Tibial nerve (tissue), 4 donors: ENCODE measurements around the gene ZNF844. TPM values are rescaled to one million over a fixed set of nuclear protein-coding genes. Genes with fewer than 3 reads are reported as not detected.

Experiments
- DNase-seq, 2 donors: peaks; one replicate each; pipeline ENCODE4 v3.0.0-alpha.2; 2019; ENCODE audit warnings: low spot score in 2 of 2
- H3K27ac ChIP-seq, 4 donors: fragments of 200-600 bp; sonication (generic) in 3 of 4; one replicate each; pipeline ENCODE4 v1.5.1; 2017 to 2019; ENCODE audit warnings: mild to moderate bottlenecking in 1 of 4
- H3K27me3 ChIP-seq, 2 donors: fragments of 200-600 bp; sonication (generic) in 1 of 2; one replicate each; pipeline versions ENCODE4 v1.5.1 to v1.6.0; 2017 to 2019
- H3K36me3 ChIP-seq, 3 donors: fragments of 200-600 bp; sonication (generic); one replicate each; pipeline ENCODE4 v1.5.1; 2018 to 2019
- H3K4me1 ChIP-seq, 4 donors: fragments of 200-600 bp; sonication (generic) in 3 of 4; one replicate each; pipeline ENCODE4 v1.5.1; 2017 to 2019
- H3K4me3 ChIP-seq, 4 donors: fragments of 200-600 bp; sonication (generic) in 3 of 4; one replicate each; pipeline ENCODE4 v1.5.1; 2017 to 2019; ENCODE audit warnings: mild to moderate bottlenecking in 1 of 4, moderate library complexity in 1 of 4
- H3K9me3 ChIP-seq, 4 donors: fragments of 200-600 bp; sonication (generic) in 3 of 4; one replicate each; pipeline ENCODE4 v1.5.1; 2017 to 2019
- CTCF ChIP-seq, 5 experiments: fragments of 200-600 bp in 3 of 5; fragments of 450-650 bp in 2 of 5; sonication (generic) in 3 of 5; IDR thresholded peaks; one replicate each; pipeline ENCODE4 v1.5.1; 2016 to 2019; ENCODE audit warnings: antibody characterized with exemption in 5 of 5, mild to moderate bottlenecking in 3 of 5, moderate library complexity in 2 of 5
- EP300 ChIP-seq, 2 donors: sonication (generic); formaldehyde crosslinking; IDR thresholded peaks; one replicate each; pipeline ENCODE4 v1.6.1; 2017; ENCODE audit warnings: antibody characterized with exemption in 2 of 2, mild to moderate bottlenecking in 1 of 2
- POLR2A ChIP-seq, 2 donors: fragments of 450-650 bp; IDR thresholded peaks; one replicate each; pipeline ENCODE4 v1.6.1; 2017; ENCODE audit warnings: antibody characterized with exemption in 2 of 2, mild to moderate bottlenecking in 2 of 2, moderate library complexity in 2 of 2
- WGBS, 2 donors: methylation state at CpG; one replicate each; pipeline ENCODE4 v1.1.5; 2018; 5-methylcytosine and 5-hydroxymethylcytosine counted together
- total RNA-seq, 4 donors: library from RNA; depleted of rRNA; stranded (reverse); fragments of >200 nt; gene quantifications; one replicate each; pipeline ENCODE4 v1.1.0, GENCODE V29; 2016

ZNF844 gene
- total RNA-seq, 4 donors from 2014 or later = 9.3 to 16.5 (median 13.7) TPM

GRCh38 chr19:12035220-12036172 is 29.0 kb upstream of the ZNF844 start, which contains the start of gene ZNF433:
Gene ZNF433 (minus strand): TSS chr19:12035679. CDS start chr19:12035539, 140 bp downstream.
- 0 to 2% methylated on average over 40 to 54 of the region's 68 CpGs for WGBS, 2 donors
- no peaks in the 10 kb centered on the region for H3K27me3 ChIP-seq

GRCh38 chr19:12042893-12043292 is 21.6 kb upstream of the ZNF844 start:
- TF ChIP-seq CTCF (IDR thresholded peaks at IDR 0.05) (no peak), POLR2A (IDR thresholded peaks at IDR 0.05) (no peak), EP300 (IDR thresholded peaks at IDR 0.05) (no peak)
- no peaks in the 10 kb centered on the region for H3K27me3 ChIP-seq

More at GRCh38 chr19:12035220-12036172, 29.0 kb upstream of the ZNF844 start, which contains the start of gene ZNF433:
- Histone ChIP-seq H3K9me3 (no peaks in the 10 kb centered on the region), H3K36me3 (peaks cover 0 to 3% (median 0%) of the 10 kb centered on the region in 3 donors), H3K4me3 (peak within 1 kb of the TSS; percentile 81 to 94 (median 94)), H3K4me1 (peaks cover 0 to 22% (median 2%) of the 10 kb centered on the region in 4 donors), H3K27ac (peak within 1 kb of the TSS; percentile 83 to 96 (median 92))
- DNase-seq = peak; percentile 96 to 98
- TF ChIP-seq CTCF (IDR thresholded peaks at IDR 0.05) (peak in 1 of 5 experiments; percentile 26), EP300 (IDR thresholded peaks at IDR 0.05) (peak in 1 of 2 donors; percentile 96), POLR2A (IDR thresholded peaks at IDR 0.05) (peak; percentile 44 to 80)

GRCh38 chr19:12043752-12044422 is 20.6 kb upstream of the ZNF844 start:
- H3K4me3 ChIP-seq = no peak overlapping the region
- H3K27me3 ChIP-seq = no peaks in the 10 kb centered on the region
- peaks cover 0 to 26% (median 0%) of the 10 kb centered on the region in 3 donors for H3K36me3 ChIP-seq
- TF ChIP-seq CTCF (IDR thresholded peaks at IDR 0.05) (no peak), POLR2A (IDR thresholded peaks at IDR 0.05) (no peak), EP300 (IDR thresholded peaks at IDR 0.05) (no peak)
- no peaks in the 10 kb centered on the region for H3K4me1 ChIP-seq
- H3K27ac ChIP-seq = no peak overlapping the region
- H3K9me3 ChIP-seq = peaks cover 0 to 36% (median 8%) of the 10 kb centered on the region in 4 donors
- DNase-seq = no peak
- WGBS, 2 donors = 95 to 96% methylated on average over 5 of the region's 5 CpGs

More at GRCh38 chr19:12042893-12043292, 21.6 kb upstream of the ZNF844 start:
- Histone ChIP-seq H3K4me1 (no peaks in the 10 kb centered on the region), H3K4me3 (no peak overlapping the region), H3K9me3 (peaks cover 0 to 36% (median 8%) of the 10 kb centered on the region in 4 donors), H3K27ac (no peak overlapping the region), H3K36me3 (peaks cover 0 to 26% (median 0%) of the 10 kb centered on the region in 3 donors)
- no peak for DNase-seq

- H3K4me1 ChIP-seq = peaks cover 0 to 13% (median 3%) of the 10 kb centered on the region in 4 donors
- peaks cover 0 to 25% (median 8%) of the 10 kb centered on the region in 4 donors for H3K9me3 ChIP-seq
- peaks cover 0 to 26% (median 0%) of the 10 kb centered on the region in 3 donors for H3K36me3 ChIP-seq
- 90 to 100% methylated on average over 2 of the region's 2 CpGs for WGBS, 2 donors
- TF ChIP-seq EP300 (IDR thresholded peaks at IDR 0.05) (no peak), CTCF (IDR thresholded peaks at IDR 0.05) (no peak), POLR2A (IDR thresholded peaks at IDR 0.05) (no peak)
- H3K4me3 ChIP-seq = no peak overlapping the region
- no peak overlapping the region for H3K27ac ChIP-seq
- H3K27me3 ChIP-seq = no peaks in the 10 kb centered on the region
- no peak for DNase-seq
Measured at GRCh38 chr19:12047868-12048267, 16.7 kb upstream of the ZNF844 start.
